Thyroid gland (tissue), 4 donors: Measurements from ENCODE around the gene CDC42EP4.

ENCODE experiments used
- CTCF ChIP-seq, 6 experiments: fragments of 200-600 bp in 3 of 6; fragments of 450-650 bp in 3 of 6; sonication (generic) in 3 of 6; IDR thresholded peaks; one replicate each; pipeline ENCODE4 v1.5.1; 2016 to 2019; ENCODE audit warnings: antibody characterized with exemption in 6 of 6, mild to moderate bottlenecking in 2 of 6, inconsistent platforms in 1 of 6, moderate library complexity in 1 of 6
- POLR2A ChIP-seq, 2 donors: fragments of 450-650 bp; IDR thresholded peaks; one replicate each; pipeline ENCODE4 v1.6.1; 2017; ENCODE audit warnings: antibody characterized with exemption in 2 of 2, mild to moderate bottlenecking in 2 of 2, moderate library complexity in 1 of 2

GRCh38 chr17:73319766-73320165, 8.0 kb upstream of the CDC42EP4 start:
- TF ChIP-seq POLR2A (IDR thresholded peaks at IDR 0.05), result no peak
- no peak for TF ChIP-seq CTCF (IDR thresholded peaks at IDR 0.05)
